IPS-NIHi7 (cell line): ENCODE results near the gene GUCA1A.
"Not testable (repeated sequence)": the region's sequence is repeated elsewhere in the genome, so short reads cannot be mapped to it uniquely, and the experiment has no call there.

ENCODE experiments used
- DNase-seq: peaks from one replicate; pipeline ENCODE4 v3.0.0; 2012; ENCODE audit warnings: mixed read lengths; ENCODE audit errors: extremely low spot score

The GUCA1A gene

GRCh38 chr6:42210551-42210950, 37.4 kb downstream of the GUCA1A start:
- no peak for DNase-seq

GRCh38 chr6:42211726-42212125, 38.6 kb downstream of the GUCA1A start:
- DNase-seq = no peak

GRCh38 chr6:42212442-42212841, 39.3 kb downstream of the GUCA1A start:
- DNase-seq = no peak

GRCh38 chr6:42216495-42216894, 43.3 kb downstream of the GUCA1A start:
- not testable (repeated sequence) for DNase-seq

GRCh38 chr6:42217157-42217518, 44.0 kb downstream of the GUCA1A start:
- no peak for DNase-seq

GRCh38 chr6:42217519-42218367, 44.6 kb downstream of the GUCA1A start, which contains the start of gene MRPS10:
MRPS10 (minus strand) TSS chr6:42217861; CDS start chr6:42217849, 12 bp downstream.
- peak; percentile 98 for DNase-seq

GRCh38 chr6:42220807-42221206, 47.6 kb downstream of the GUCA1A start:
- no peak for DNase-seq

GRCh38 chr6:42221546-42221945, 48.4 kb downstream of the GUCA1A start:
- DNase-seq = no peak

- DNase-seq = no peak
Measured at GRCh38 chr6:42222448-42222847, 49.3 kb downstream of the GUCA1A start.

- no peak for DNase-seq
Measured at GRCh38 chr6:42224222-42225028, 51.3 kb downstream of the GUCA1A start.

- DNase-seq = no peak
Measured at GRCh38 chr6:42225029-42225339, 51.8 kb downstream of the GUCA1A start.

- no peak for DNase-seq
Measured at GRCh38 chr6:42225419-42225818, 52.3 kb downstream of the GUCA1A start.

GRCh38 chr6:42226161-42226611, 53.0 kb downstream of the GUCA1A start:
- no peak for DNase-seq

- DNase-seq = peak; percentile 42
Measured at GRCh38 chr6:42226645-42227143, 53.5 kb downstream of the GUCA1A start.

GRCh38 chr6:42227173-42227850, 54.1 kb downstream of the GUCA1A start:
- DNase-seq = no peak

- DNase-seq = no peak
Measured at GRCh38 chr6:42228305-42228704, 55.1 kb downstream of the GUCA1A start.
